GM20000 (cell line): ENCODE measurements around the gene ENPP5.
"Not testable (repeated sequence)": the region's sequence is repeated elsewhere in the genome, so short reads cannot be mapped to it uniquely, and the experiment has no call there.

Source experiments
- DNase-seq: peaks from one replicate; pipeline ENCODE4 v3.0.0; 2012; ENCODE audit warnings: low spot score
- TF ChIP-seq, protein P1 (sequence below): IDR thresholded peaks from 2 replicates; pipeline ENCODE4 v1.5.1; 2012; ENCODE audit warnings: mild to moderate bottlenecking, control low read depth; ENCODE audit errors: extremely low read depth, missing control alignments

Gene ENPP5

GRCh38 chr6:46138281-46138680, 32.5 kb downstream of the ENPP5 start:
- peak; percentile 19 for DNase-seq
- TF ChIP-seq, protein P1, sequence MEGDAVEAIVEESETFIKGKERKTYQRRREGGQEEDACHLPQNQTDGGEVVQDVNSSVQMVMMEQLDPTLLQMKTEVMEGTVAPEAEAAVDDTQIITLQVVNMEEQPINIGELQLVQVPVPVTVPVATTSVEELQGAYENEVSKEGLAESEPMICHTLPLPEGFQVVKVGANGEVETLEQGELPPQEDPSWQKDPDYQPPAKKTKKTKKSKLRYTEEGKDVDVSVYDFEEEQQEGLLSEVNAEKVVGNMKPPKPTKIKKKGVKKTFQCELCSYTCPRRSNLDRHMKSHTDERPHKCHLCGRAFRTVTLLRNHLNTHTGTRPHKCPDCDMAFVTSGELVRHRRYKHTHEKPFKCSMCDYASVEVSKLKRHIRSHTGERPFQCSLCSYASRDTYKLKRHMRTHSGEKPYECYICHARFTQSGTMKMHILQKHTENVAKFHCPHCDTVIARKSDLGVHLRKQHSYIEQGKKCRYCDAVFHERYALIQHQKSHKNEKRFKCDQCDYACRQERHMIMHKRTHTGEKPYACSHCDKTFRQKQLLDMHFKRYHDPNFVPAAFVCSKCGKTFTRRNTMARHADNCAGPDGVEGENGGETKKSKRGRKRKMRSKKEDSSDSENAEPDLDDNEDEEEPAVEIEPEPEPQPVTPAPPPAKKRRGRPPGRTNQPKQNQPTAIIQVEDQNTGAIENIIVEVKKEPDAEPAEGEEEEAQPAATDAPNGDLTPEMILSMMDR, result no peak

DNA sequence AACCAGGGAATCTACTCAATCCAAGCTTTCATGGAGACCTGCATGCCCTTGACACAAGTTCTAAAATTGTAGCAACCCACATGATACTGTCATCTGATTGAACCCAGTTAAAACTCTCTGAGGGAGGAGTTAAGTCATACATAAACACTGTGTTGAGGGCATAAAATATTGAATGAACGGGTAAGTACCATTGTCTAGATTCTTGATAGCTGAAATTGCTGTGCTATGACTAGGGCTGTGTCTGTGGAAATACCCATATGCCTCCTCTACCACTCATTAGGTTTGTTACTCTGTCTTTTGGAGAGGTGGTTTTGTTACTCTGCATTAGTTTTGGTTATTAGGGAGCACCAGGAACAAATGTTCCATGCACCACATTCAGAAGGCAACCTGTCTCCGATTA, 33.4 kb downstream of the ENPP5 start:
- no peak for DNase-seq
- TF ChIP-seq, protein P1, result no peak

DNA sequence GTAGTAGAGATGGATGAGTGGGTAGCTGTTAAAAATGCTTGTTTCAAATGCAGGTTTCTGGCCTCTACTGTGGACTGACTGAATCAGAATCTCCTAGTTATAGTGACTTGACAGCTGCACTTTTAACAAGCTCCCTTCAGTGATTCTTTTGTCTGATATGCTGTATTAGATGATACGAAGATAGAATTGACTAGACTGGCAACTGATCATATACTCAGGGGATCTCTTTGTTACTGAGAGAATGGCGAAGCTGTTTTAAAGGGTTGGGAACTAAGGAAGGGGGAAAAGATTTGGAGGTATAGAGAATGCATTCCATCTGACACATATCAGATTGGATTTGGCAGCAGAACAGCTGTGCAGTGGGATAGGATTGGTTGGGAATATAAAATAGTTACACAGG, 33.9 kb downstream of the ENPP5 start:
- TF ChIP-seq, protein P1, result no peak
- no peak for DNase-seq

- DNase-seq, result no peak
- TF ChIP-seq, protein P1, result no peak
Observed at GRCh38 chr6:46135176-46135575, 35.6 kb downstream of the ENPP5 start.

- no peak for DNase-seq
- TF ChIP-seq, protein P1, result no peak
Observed at GRCh38 chr6:46134216-46134615, 36.6 kb downstream of the ENPP5 start.

DNA sequence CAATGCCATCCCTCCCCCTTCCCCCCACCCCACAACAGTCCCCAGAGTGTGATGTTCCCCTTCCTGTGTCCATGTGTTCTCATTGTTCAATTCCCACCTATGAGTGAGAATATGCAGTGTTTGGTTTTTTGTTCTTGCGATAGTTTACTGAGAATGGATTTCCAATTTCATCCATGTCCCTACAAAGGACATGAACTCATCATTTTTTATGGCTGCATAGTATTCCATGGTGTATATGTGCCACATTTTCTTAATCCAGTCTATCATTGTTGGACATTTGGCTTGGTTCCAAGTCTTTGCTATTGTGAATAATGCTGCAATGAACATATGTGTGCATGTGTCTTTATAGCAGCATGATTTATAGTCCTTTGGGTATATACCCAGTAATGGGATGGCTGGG, 39.5 kb downstream of the ENPP5 start:
- DNase-seq, result not testable (repeated sequence)

GRCh38 chr6:46130666-46131065, 40.1 kb downstream of the ENPP5 start:
- no peak for DNase-seq
- TF ChIP-seq, protein P1, result no peak

GRCh38 chr6:46129629-46130511, 40.9 kb downstream of the ENPP5 start, which contains the start of gene ENPP4:
Gene ENPP4 (plus strand): TSS chr6:46129989. CDS start chr6:46139584, 9,595 bp downstream.
- DNase-seq, result peak; percentile 95
- TF ChIP-seq, protein P1, result no peak
